Measurements from ENCODE around the gene PLPPR3.

The PLPPR3 gene

GRCh38 chr19:791007-791566 lies 30.7 kb downstream of the PLPPR3 start:
- Histone ChIP-seq H3K4me3 (no peak overlapping the region), H3K27me3 (no peaks in the 10 kb centered on the region), H3K27ac (no peak overlapping the region), H3K9me3 (no peaks in the 10 kb centered on the region), H3K4me1 (peaks cover 7 to 12% (median 10%) of the 10 kb centered on the region in 4 donors), H3K36me3 (no peaks in the 10 kb centered on the region)
- intact Hi-C loops (cut with DNase I; ENCODE audit: low total_unique reads): no loop called here
- no peak for DNase-seq
- no peak for TF ChIP-seq CTCF (IDR thresholded peaks at IDR 0.05)

GRCh38 chr19:789701-790060 lies 32.1 kb downstream of the PLPPR3 start:
- Histone ChIP-seq H3K27ac (no peak overlapping the region), H3K9me3 (no peaks in the 10 kb centered on the region), H3K4me1 (no peaks in the 10 kb centered on the region), H3K27me3 (no peaks in the 10 kb centered on the region), H3K4me3 (no peak overlapping the region), H3K36me3 (no peaks in the 10 kb centered on the region)
- intact Hi-C loops (cut with DNase I; ENCODE audit: low total_unique reads): no loop called here
- no peak for TF ChIP-seq CTCF (IDR thresholded peaks at IDR 0.05)
- no peak for DNase-seq

GRCh38 chr19:788983-789700 lies 32.6 kb downstream of the PLPPR3 start:
- TF ChIP-seq CTCF (IDR thresholded peaks at IDR 0.05): no peak
- Histone ChIP-seq H3K4me3 (no peak overlapping the region), H3K27ac (no peak overlapping the region), H3K36me3 (no peaks in the 10 kb centered on the region), H3K9me3 (no peaks in the 10 kb centered on the region), H3K4me1 (no peaks in the 10 kb centered on the region), H3K27me3 (no peaks in the 10 kb centered on the region)
- no peak for DNase-seq
- intact Hi-C loops (cut with DNase I; ENCODE audit: low total_unique reads): no loop called here

GRCh38 chr19:788686-788982 lies 33.1 kb downstream of the PLPPR3 start:
- Histone ChIP-seq H3K4me1 (no peaks in the 10 kb centered on the region), H3K36me3 (no peaks in the 10 kb centered on the region), H3K27me3 (no peaks in the 10 kb centered on the region), H3K27ac (no peak overlapping the region), H3K4me3 (no peak overlapping the region), H3K9me3 (no peaks in the 10 kb centered on the region)
- no peak for DNase-seq
- intact Hi-C loops (cut with DNase I; ENCODE audit: low total_unique reads): no loop called here
- TF ChIP-seq CTCF (IDR thresholded peaks at IDR 0.05): no peak

- peaks cover 0 to 10% (median 4%) of the 10 kb centered on the region in 4 donors for H3K4me1 ChIP-seq
- no peak for TF ChIP-seq CTCF (IDR thresholded peaks at IDR 0.05)
- no peak overlapping the region for H3K27ac ChIP-seq
- intact Hi-C loops (cut with DNase I; ENCODE audit: low total_unique reads): no loop called here
- H3K36me3 ChIP-seq: no peaks in the 10 kb centered on the region
- no peak overlapping the region for H3K4me3 ChIP-seq
- DNase-seq: no peak
- H3K27me3 ChIP-seq: no peaks in the 10 kb centered on the region
- no peaks in the 10 kb centered on the region for H3K9me3 ChIP-seq
Measured at GRCh38 chr19:787536-787935, 34.2 kb downstream of the PLPPR3 start.
